Fibroblast of skin of right biceps (primary cell): ENCODE results near the gene SLC45A3.
"Not testable (repeated sequence)": the region's sequence is repeated elsewhere in the genome, so short reads cannot be mapped to it uniquely, and the experiment has no call there.

Experiments used
- DNase-seq: peaks from one replicate; pipeline ENCODE4 v3.0.0-alpha.2; 2013

Gene SLC45A3

GRCh38 chr1:205666372-205667166 is 13.7 kb downstream of the SLC45A3 start:
- DNase-seq, result no peak

GRCh38 chr1:205665201-205666045 is 14.9 kb downstream of the SLC45A3 start:
- no peak for DNase-seq

GRCh38 chr1:205664399-205665017 is 15.8 kb downstream of the SLC45A3 start:
- no peak for DNase-seq

DNA sequence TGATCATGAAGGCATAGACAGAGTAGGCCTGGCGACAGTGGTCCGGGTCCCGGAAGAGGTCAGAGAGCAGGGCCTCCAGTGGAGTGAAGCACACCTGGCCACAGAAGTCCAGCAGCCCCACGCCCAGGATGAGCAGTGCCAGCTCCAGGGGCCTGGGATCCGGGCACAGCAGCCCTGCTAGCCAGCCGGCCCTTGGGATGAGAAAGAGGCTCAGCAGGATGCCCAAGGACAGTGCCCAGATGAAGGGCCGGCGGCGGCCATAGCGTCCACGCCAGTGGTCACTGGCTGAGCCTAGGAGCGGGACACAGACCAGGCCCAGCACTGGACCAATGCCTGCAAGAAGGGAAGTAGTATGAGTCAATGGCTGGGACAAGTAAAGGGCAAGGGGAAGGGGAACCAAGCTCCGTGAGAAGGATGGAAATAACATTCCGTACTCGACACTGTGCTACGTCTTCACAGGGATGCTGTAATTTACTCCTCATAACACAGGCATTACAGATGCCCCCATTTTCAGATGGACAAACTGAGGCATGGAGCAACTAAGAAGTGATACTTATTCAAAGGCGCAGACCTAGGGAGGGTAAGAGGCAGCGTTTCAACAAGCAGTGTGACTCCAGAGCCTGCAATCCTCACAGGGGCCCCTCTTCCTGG is 16.9 kb downstream of the SLC45A3 start:
- DNase-seq, result no peak

- DNase-seq, result no peak
These were observed 17.5 kb downstream of the SLC45A3 start for GRCh38 chr1:205662791-205663190.

DNA sequence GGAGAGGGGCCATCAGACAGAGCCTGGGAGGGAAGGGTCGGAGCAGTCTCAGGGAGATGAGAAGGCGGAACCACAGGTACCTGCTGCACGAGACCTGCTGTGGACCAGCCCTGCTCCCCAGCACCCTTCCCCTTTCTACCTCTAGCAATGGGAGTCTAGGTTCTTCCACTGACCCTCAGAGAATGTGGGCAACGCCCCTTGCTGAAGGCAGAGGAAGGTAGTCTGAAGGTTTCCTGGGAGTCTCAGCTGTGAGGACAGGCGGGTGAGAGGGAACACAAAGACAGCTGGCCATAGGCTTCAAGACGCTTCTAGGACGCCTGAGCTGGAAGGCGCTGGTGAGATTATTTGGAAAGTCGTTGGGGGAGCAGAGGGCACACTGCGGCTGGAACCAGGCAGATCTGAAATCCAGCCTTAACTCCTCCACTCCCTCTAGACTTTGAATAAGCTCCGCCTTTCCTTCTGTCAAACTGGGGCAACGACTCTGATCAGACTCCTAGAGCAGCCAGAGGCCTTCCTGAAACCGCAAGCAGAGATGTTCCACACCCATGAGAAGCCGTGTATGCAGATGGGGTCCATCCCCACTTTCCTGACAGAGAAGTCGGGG is 18.1 kb downstream of the SLC45A3 start:
- DNase-seq, result no peak

- DNase-seq, result no peak
These were observed 18.7 kb downstream of the SLC45A3 start for GRCh38 chr1:205661429-205662134.

DNA sequence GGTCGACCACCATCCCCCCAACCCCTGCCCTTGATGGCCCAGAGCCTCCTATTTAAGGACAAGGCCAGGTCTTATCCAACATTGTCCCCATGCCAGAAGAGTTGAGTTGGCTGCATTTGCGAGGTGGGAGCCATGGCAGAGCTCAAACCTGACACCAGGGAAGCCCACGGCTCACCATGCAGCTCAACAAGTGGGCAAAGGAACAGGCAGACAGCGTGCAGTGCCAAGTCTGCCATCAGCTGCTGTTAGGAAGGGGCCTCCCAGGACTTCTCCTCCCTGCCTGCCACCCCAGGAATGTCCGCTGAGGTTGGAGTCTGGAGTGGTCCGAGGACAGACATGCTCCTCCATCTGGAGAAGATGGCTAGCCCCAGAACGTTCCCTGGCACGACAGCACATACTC is 19.9 kb downstream of the SLC45A3 start:
- DNase-seq, result no peak

GRCh38 chr1:205658943-205659581 is 21.2 kb downstream of the SLC45A3 start:
- DNase-seq, result peak; percentile 64

DNA sequence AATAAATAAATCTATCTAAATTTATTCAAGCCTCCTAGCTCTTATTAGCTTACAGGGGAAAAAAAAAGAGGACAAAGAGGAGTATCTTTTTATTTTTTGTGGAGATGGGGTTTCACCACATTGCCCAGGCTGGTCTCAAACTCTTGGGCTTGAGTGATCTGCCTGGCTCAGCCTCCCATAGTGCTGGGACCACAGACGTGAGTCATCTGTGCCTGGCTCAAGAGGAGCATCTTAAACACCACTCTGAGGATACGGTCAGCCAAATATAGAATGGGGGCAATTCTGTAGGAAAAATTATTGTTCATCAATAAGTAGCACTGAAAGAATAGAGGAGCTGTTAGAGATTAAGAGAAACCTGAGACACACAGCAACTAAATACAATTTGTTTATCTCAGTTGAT is 24.1 kb downstream of the SLC45A3 start:
- DNase-seq, result peak; percentile 30

- no peak for DNase-seq
These were observed 27.3 kb downstream of the SLC45A3 start for GRCh38 chr1:205652984-205653383.

GRCh38 chr1:205650241-205650640 is 30.1 kb downstream of the SLC45A3 start:
- no peak for DNase-seq

GRCh38 chr1:205645519-205645918 is 34.8 kb downstream of the SLC45A3 start:
- no peak for DNase-seq

DNA sequence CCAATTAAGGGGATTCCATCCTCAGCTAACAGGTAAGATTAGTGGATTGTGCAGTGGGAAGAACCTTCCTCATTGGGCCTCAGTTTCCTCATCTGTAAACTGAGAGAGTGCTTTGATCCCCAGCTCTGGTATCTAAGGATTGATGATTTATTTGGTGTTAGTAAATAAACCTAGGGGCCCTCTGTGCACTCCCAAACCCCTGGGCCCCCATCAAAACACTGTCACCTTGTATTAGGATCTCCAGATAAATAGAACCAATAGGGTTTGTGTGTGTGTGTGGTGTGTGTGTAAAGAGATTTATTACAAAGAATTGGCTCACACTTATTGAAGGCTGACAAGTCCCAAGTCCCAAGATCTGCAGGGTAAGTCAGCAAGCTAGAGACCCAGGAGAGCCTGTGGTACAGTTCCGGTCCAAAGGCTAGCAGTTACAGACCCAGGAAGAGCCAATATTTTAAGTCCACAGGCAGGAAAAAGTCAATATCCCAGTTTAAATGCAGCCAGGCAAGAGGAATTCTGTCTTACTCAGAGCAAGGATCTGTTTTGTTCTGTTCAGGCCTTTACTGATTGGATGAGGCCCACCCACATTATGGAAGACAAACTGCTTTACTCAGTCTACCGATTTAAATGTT is 37.5 kb downstream of the SLC45A3 start:
- DNase-seq, result no peak

DNA sequence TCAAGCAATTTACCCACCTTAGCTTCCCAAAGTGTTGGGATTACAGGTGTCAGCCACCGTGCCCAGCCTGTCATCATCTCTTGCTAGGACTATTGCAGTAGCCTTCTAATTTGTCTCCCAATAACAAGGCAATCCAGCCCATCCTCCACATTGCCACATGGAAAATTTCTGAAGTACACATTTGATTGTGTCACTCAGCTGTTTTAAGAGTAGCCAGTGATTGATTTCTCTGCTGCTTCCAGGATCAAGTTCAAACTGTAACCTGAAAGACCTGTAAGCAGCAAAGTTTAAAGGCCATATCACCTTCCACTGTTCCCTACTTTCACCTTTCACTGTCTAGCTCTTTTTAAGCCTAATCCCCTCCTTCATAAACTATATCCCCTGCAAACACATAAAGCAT is 40.7 kb downstream of the SLC45A3 start:
- DNase-seq, result no peak

DNA sequence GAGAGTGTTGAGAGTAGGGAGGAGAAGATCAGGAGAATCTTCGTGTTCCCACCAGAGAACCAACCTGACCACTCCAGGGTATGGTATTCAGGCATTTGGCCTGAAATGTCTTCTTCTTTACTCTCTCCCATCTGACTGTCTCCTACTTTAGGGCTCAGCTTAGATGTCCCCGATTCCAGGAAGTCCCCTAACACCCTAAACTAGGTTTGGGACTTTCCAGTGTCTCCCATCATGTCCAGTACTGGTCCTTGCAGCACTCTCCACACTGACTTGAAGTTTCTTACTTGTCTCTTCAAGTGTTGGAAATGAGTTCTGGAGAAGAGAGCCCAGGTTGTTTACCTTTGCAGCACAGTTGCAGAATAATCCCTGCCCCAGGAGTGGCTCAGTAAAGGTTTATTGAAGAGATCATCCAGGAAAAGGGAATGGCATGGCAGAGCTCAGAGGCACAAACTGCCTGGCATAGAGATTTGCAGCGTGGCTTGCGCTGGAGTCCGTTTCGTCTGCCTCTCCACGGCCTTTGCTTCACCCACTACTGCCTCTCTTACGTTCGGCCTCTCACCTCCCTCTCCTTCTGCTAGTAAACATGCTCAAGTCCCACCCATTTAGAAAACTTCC is 42.3 kb downstream of the SLC45A3 start:
- no peak for DNase-seq

DNA sequence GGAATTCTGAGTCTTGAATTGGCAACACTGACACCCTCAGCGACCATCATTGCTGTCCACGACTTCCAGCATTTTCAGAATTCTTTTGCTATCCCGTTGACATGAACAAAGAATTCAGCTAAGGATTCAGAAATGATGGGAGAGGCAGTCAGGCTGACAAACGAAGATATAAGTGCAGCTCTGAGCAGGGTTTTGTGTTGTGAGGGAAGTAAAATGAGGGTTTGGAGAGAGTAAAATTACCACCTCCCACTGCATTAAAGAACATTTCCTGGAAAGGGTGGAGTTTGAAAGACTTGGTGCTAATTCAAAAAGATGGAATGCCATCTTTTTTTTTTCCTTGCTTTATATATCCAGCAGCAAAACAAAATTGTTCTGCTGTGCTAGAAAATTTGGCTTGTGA is 43.6 kb downstream of the SLC45A3 start:
- no peak for DNase-seq

- not testable (repeated sequence) for DNase-seq
These were observed 44.2 kb downstream of the SLC45A3 start for GRCh38 chr1:205636138-205636530.

DNA sequence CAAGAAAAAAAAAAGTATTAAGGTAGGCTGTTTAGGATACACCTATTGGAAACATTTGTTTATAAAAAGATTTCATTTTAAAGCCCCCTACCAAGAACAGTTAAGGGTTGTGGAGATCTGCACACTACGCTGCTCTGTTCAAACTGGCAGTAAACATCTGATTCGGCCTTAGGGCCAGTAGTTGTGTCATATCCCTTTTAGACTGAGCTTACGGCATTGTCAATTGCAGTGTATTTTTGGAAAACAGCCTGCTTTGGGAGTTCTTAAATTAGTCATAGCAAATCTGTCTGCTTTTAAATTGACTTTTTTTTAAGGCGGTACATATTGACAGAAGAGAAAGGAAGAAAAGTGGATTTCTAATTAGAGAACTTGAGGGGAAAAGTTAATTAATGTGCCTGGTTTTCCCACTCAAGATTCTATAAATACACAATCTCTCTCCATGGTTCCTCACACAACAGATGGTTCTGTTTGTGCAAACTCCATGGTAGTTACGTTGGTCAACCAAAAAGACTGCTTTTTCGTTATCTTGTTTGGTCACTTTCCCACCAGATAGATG is 46.8 kb downstream of the SLC45A3 start:
- DNase-seq, result peak; percentile 51

DNA sequence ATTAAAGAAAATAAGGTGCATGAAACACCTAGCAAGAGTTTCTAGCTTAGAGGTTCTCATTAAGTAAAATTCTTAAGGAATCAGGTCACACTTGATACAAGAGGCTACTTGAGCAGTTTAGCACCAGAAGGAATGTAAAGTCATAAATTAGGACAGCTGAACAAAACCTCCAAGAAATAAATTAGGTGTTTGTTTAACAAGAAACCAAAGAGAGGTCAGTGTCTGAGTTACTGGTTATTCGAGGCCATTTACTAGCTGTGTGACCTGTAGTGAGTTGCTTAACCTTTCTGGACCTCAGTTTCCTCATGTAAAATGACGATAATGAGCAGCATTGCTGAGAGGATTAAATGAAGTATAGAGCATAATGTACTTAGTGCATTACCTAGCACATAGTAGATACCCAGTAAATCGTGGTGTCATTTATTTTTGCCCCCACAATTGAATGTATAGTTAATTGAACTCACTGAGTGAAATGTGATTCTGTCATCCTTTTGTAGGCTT is 47.6 kb downstream of the SLC45A3 start:
- DNase-seq, result no peak
